SIG-M5 (cell line): ENCODE measurements around the gene C1QL4.
"Not testable (repeated sequence)": the region's sequence is repeated elsewhere in the genome, so short reads cannot be mapped to it uniquely, and the experiment has no call there.

Experiments used
- DNase-seq: peaks from one replicate; lab custom pipeline; 2025; lab: John Stamatoyannopoulos, UW

C1QL4 gene

DNA sequence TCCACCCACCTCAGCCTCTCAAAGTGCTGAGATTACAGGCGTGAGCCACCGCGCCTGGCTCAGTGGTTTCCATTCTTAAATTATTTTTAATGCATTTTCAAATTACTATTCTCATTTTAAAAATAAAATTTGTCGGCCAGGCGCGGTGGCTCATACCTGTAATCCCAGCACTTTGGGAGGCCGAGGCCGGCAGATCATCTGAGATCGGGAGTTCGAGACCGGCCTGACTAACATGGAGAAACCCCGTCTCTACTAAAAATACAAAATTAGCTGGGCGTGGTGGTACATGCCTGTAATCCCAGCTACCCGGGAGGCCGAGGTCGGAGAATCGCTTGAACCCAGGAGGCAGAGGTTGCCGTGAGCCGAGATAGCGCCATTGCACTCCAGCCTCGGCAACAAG is 3.2 kb downstream of the C1QL4 start:
- DNase-seq = not testable (repeated sequence)

DNA sequence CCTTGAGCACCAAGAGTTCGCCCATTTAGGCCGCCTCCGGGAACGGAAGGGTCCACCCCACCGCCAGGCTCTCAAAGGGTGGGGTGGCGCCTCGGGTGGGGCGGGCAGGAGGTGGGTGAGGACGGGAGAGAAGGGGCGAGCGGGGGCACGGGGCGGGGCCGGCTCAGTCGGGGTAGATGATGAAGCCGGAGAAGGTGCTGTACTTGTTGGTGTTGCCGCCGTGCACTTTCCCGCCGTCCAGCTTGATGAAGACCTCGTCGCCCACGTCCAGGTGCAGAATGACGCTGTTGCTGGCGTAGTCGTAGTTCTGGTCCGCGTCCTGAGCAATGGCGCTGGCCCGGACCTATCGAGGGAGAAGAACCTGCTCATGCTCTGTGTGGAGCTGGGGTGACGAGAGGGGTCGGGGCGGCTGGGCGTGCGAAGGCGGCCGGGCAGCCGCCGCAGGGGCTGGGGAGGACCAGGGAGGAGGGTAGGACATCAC is 4.1 kb downstream of the C1QL4 start:
- DNase-seq = no peak

DNA sequence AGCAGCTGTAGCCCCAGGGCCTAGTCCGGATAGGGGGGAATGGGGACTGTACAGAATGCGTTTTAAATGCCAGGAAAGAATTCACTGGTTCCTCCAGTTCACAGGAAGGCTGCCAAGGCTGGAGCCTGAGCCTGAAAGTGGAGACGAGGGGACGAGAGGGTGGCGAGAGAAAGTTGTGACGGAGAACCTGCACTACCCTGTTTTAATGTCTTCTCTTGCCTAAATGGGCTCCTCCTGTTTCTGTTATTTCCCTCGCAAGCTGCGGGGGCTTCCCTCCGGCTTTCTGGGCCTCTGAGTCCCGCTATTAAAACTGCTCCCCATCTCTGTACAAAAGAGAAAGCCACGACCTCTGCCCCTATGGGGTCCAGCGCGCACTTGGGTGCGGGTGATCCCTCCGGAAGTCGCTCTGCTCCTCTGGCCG is 4.5 kb downstream of the C1QL4 start:
- DNase-seq = no peak

DNA sequence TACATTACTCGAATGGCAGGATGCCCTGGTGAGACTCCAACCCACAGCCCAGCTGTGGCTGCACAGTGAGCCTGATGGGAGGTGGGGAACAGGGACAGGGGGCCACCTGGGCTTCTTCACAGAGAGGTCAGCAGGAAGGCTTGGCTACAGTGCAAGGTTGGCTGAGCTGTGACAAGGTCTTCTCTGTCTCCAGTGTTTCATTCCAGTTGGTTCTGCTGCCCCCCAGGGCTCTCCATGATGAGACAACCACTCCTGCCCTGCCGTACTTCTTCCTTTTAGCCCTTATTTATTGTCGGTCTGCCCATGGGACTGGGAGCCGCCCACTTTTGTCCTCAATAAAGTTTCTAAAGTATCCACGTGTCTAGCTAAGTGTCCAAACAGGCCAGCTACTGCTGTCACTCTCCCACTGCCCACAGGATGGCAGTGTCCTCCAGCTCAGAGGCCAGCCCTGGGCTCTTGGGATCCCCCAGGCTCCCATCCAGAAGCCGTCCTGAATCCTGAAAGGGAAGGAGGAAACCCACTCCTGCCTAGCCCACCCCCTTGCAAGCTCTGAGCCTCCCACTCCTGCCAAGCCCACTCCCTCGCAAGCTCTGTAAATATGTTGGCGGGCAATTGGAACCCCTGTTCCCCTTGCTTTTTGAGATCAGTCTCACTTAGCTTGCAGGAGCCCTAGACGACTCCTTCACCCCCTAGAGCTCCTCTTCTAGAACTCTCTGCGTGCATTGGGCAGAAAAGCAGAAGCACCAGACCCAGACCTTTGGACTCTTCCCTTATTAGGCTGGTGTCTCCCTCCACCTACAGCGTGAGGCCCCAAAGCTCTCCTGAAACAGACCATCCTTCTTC is 5.4 kb downstream of the C1QL4 start:
- no peak for DNase-seq

DNA sequence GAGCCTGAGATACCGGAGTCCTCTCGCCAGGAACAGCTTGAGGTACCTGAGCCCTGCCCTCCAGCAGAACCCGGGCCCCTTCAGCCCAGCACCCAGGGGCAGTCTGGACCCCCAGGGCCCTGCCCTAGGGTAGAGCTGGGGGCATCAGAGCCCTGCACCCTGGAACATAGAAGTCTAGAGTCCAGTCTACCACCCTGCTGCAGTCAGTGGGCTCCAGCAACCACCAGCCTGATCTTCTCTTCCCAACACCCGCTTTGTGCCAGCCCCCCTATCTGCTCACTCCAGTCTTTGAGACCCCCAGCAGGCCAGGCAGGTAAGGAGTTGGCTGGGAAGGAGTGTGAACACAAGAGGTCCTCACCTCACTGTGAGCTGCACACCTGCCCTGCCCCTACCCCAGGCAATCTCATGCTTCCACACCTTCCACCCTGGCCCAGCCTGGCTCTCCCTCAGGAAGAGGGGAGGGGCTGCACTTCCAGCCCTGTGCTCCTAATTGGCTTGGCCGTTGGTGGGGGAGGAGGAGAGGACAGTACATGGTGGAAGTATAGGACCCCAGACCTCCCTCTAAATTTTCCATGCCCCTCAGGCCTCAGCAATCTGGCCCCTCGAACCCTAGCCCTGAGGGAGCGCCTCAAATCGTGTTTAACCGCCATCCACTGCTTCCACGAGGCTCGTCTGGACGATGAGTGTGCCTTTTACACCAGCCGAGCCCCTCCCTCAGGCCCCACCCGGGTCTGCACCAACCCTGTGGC is 6.2 kb downstream of the C1QL4 start:
- DNase-seq = no peak

DNA sequence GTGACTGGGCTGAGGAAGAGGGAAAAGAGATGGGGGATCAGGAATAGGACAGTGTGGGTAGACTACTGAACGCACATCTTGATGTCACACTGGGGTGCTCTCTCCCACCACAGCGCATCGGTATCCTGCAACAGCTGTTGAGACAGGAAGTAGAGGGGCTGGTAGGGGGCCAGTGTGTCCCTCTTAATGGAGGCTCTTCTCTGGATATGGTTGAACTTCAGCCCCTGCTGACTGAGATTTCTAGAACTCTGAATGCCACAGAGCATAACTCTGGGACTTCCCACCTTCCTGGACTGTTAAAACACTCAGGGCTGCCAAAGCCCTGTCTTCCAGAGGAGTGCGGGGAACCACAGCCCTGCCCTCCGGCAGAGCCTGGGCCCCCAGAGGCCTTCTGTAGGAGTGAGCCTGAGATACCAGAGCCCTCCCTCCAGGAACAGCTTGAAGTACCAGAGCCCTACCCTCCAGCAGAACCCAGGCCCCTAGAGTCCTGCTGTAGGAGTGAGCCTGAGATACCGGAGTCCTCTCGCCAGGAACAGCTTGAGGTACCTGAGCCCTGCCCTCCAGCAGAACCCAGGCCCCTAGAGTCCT is 6.9 kb downstream of the C1QL4 start:
- DNase-seq = no peak

DNA sequence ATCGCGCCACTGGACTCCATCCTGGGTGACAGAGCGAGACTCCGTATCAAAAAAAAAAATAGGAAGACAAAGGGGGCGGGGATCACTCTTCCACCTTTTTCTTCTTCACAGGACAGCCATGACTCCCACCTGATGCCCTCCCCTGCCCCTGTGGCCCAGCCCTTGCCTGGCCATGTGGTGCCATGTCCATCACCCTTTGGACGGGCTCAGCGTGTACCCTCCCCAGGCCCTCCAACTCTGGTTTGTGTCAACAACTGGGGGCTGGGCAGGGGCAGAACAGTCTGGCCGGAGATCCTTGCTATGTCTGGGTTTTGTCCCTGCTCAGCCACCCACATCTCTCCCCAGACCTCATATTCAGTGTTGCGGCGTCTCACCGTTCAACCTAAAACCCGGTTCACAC is 8.2 kb downstream of the C1QL4 start:
- no peak for DNase-seq

DNA sequence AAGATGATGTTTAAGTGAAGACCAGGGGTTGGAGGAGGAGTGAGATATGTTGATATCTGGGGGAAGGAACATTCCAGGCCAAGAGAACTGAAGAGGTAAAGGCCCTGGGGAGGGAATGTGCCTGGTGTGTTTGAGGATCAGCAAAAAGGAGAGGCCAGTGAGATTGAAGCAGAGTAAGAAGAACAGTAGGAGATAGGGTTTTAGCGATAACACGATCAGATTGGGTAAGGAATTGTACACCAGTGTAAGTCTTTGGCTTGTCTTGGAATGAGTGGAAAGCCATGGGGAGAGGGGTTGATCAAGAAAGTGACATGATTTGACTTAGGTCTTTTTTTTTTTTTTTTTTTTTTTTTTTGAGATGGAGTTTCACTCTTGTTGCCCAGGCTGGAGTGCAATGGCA is 9.1 kb downstream of the C1QL4 start:
- DNase-seq = no peak

DNA sequence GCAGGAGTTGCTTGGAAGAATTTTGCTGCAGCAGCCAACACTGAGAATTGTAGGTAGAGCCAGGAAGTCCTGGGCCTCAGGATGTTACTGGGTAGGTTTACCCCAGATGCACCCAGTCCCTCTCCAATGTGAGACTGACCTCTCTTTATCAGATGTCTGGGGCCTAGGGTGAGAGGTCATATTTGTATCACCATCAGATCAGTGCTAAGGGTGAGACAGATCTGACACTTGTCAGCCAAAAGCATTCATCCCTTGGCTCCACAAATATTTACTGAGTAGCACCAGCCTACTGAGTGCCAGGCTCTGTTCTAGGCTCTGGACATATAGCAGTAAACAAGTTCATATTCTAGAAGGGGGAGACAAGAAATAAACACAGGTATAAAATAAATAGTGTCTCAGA is 9.6 kb downstream of the C1QL4 start:
- DNase-seq = no peak

DNA sequence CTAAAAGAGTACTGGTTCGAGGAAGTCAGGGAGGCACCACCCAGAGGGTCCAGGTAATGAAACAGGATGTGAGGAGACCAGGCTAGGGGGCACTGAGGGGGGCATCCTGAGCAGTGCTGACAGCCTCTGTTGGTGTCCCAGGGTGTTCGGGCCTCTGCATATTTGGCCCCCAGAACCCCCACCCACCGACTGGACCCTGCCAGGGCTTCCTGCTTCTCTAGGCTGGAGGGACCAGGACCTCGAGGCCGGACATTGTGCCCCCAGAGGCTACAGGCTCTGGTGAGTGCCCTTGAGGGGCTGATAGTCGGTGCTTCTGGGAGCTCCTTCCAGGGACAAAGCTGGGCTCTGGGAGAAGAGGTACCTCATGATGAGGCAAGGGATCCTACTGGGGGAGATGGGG is 11.4 kb downstream of the C1QL4 start:
- DNase-seq = no peak

DNA sequence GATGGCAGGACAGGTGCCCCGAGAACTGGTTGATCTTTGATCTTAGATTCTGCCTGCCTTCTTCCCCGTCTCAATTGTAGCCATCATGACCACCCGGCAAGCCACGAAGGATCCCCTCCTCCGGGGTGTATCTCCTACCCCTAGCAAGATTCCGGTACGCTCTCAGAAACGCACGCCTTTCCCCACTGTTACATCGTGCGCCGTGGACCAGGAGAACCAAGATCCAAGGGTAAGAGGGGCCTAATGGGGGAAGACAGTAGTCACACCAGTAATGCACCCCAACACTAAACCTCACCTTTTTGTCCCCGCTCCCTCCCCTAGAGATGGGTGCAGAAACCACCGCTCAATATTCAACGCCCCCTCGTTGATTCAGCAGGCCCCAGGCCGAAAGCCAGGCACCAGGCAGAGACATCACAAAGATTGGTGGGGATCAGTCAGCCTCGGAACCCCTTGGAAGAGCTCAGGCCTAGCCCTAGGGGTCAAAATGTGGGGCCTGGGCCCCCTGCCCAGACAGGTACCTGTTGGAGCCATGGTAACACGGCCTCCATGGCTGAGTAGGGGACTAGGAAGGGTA is 13.4 kb downstream of the C1QL4 start:
- no peak for DNase-seq

DNA sequence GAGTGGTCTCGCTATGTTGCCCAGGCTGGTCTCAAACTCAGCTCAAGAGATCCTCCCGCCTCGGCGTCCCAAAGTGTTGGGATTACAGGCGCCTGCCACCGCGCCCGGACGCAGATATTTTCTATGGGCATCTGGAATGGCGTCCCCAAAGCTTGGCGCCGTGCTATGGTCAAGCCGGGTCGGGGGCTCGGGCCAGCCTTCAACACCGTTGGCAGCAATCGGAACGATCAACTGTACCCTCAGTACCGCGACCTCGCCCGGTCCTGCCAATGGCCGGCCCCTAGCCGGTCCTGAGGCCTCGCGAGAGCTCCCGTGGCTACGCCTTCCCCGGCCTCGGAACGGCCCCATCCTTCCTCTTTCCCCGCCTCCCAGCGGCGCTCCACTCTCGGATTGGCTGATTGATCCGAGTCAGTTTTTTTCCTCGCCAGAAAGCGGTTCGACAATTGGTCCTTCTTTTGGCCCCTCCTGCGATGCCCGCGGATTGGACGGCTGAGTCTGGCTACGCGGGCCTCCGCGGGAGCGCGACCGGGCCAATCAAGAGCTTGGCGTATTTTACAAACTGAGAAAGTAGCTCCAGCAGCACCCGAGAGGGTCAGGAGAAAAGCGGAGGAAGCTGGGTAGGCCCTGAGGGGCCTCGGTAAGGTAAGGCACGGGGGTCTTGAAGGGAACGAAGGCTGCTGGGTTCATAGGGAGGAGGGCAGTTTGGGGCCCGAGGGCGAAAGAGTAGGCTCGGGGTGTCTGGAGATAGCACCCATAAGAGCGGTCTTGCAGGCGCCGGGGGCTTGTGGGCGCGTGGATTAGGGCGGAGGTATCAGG is 14.1 kb downstream of the C1QL4 start, which contains the start of gene TROAP:
TROAP (plus strand) TSS at position 548 of the 816 bp plus-strand sequence. CDS start 354 bp downstream, outside the sequence.
- peak; percentile 93 for DNase-seq

DNA sequence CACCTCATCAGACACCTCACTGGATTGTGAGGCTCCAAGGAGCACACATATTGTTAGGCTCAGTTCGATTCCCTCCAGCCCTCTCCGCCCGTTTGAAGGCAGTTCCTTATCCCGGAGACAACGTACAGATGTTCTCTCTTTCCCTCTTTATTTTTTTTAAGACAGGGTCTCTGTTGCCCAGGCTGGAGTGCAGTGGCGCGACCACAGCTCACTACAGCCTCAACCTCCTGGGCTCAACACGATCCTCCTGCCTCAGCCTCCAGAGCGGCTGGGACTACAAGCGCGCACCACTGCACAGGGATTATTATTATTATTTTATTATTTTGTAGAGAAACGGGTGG is 14.7 kb downstream of the C1QL4 start:
- no peak for DNase-seq

DNA sequence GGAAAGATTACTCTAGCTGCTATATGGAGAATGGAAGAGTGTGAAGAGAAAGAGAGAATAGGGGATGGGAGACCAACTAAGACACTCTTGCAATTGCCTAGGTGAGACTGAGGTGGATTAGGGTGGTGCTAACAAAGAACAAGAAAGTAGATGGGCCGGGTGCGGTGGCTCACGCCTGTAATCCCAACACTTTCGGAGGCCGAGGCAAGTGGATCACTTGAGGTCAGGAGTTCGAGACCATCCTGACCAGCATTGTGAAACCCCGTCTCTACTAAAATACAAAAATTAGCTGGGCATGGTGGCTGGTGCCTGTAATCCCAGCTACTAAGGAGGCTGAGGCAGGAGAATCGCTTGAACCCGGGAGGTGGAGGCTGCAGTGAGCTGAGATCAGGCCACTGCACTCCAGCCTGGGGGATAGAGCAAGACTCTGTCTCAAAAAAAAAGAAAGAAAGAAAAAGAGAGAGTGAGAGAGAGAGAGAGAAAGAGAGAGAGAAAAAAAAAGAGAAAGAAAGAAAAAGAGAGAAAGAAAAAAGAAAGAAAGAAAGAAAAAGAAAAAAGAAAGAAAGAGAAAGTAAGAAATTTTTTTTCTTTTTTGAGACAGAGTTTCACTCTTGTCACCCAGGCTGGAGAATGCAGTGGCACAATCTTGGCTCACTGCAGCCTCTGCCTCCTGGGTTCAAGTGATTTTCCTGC is 16.4 kb downstream of the C1QL4 start:
- DNase-seq = not testable (repeated sequence)

DNA sequence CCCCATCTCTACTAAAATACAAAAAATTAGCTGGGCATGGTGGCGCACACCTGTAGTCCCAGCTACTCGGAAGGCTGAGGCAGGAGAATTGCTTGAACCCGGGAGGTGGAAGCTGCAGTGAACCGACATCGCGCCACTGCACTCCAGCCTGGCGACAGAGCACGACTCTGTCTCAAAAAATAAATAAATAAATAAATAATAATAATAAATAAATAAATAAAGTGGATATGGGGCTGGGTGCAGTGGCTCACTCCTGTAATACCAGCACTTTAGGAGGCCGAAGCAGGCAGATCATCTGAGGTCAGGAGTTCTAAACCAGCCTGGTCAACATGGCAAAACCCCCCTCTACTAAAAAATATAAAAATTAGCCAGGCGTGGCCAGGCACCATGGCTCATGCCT is 19.9 kb downstream of the C1QL4 start:
- not testable (repeated sequence) for DNase-seq

DNA sequence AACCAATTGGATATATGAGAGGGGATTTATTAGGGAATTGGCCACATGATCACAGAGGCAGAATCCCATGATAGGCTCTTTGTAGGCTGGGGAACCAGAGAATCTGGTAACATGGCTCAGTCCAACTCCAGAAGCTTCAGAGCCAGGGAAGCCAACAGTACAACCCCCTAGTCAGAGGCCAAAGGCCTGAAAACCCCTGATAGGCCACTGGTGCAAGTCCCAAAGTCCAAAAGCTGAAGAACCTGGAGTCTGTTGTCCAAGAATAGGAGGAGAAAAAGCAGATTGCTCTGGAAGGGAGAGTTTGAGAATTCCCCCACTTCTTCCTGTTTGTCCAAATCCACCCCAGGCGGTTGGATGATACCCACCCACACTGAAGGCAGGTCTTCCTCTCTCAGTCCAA is 22.2 kb downstream of the C1QL4 start:
- DNase-seq = no peak

DNA sequence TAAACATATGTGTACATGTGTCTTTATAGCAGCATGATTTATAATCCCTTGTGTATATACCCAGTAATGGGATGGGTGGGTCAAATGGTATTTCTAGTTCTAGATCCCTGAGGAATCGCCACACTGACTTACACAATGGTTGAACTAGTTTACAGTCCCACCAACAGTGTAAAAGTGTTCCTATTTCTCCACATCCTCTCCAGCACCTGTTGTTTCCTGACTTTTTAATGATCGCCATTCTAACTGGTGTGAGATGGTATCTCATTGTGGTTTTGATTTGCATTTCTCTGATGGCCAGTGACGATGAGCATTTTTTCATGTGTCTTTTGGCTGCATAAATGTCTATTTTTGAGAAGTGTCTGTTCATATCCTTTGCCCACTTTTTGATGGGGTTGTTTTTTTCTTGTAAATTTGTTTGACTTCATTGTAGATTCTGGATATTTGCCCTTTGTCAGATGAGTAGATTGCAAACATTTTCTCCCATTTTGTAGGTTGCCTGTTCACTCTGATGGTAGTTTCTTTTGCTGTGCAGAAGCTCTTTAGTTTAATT is 26.5 kb downstream of the C1QL4 start:
- DNase-seq = not testable (repeated sequence)

DNA sequence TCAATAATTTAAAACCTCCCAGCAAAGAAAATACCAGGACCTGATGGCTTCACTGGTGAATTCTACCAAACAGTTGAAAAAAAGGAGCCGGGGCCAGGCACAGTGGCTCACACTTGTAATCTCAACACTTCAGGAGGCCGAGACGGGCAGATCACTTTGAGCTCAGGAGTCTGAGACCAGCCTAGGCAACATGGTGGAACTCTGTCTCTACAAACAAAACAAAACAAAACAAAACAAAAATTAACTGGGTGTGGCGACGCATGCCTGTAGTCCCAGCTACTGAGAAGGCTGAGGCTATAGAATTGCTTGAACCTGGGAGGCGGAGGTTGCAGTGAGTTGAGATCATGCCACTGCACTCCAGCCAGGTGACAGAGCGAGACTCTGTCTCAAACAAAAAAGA is 27.6 kb downstream of the C1QL4 start:
- DNase-seq = no peak

DNA sequence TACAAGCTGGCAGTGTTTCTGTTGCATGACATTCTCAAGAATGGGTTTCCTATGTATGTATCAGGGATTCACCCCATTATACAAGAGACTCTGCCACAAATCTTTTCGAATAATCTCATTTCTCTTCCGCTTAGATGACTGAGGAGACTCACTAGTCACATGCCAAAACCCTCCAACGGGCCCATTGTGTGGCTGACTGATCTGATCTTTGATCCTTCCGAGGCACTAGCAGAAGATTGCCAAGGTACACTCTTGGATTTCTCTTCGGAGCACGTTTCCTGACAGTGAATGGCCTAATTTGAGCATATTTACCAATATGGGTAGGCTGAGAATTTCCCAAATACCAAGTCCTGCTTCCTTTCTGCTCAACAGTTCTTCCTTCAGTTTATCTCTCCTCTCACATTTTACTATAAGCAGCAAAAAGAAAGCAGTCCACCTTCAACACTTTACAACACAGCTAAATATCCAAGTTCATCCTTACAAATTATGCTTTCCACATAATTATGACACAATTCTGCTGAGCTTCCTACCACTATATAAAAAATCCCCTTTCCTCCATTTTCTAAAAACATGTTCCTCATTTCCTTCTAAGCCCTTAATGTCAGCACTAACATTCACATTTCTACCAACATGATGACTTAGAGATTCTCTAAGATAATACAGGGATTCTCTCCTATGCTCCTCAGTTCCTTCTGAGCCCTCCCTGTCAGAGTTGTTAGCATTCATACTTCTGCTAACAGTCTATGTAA is 31.1 kb downstream of the C1QL4 start:
- DNase-seq = no peak

DNA sequence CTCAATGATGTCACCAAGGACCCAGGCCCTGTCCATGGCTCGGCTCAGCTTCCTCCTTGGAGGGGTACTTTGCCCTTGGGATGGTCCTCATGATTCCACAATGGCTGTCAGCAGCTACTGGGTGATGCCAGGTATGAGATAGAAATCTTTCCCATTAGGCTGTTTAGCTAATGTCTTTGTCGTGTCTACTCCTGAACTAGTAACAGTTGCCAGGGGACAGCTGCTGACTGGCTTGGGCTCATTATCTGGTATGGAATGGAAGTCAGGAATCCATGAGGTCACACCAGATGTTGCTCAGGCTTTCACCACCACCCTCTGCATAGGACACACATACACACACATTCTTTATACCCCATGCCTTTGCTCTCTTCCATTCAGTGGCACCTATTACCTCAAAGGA is 32.8 kb downstream of the C1QL4 start:
- no peak for DNase-seq
